Osteocyte (in vitro differentiated cells): Measurements from ENCODE around the gene TTLL1. TPM values are rescaled to one million over a fixed set of nuclear protein-coding genes. Genes with fewer than 3 reads are reported as not detected.

Source experiments
- DNase-seq: peaks from one replicate; pipeline ENCODE4 v3.0.0; 2021; ENCODE audit warnings: mixed read lengths; ENCODE audit not compliant: unreplicated experiment; ENCODE audit errors: extremely low spot score
- H3K27ac Mint-ChIP-seq: one replicate; pipeline ENCODE4 v1.8.0; 2021; ENCODE audit warnings: mild to moderate bottlenecking, mixed read lengths; ENCODE audit not compliant: unreplicated experiment
- H3K27me3 Mint-ChIP-seq: one replicate; pipeline ENCODE4 v1.8.0; 2021; ENCODE audit warnings: mixed read lengths; ENCODE audit not compliant: unreplicated experiment
- H3K36me3 Mint-ChIP-seq: one replicate; pipeline ENCODE4 v1.8.0; 2021; ENCODE audit warnings: mixed read lengths; ENCODE audit not compliant: unreplicated experiment
- H3K4me1 Mint-ChIP-seq: one replicate; pipeline ENCODE4 v1.8.0; 2021; ENCODE audit warnings: mixed read lengths; ENCODE audit not compliant: unreplicated experiment
- H3K4me3 Mint-ChIP-seq: one replicate; pipeline ENCODE4 v1.8.0; 2021; ENCODE audit warnings: mild to moderate bottlenecking, moderate library complexity, mixed read lengths; ENCODE audit not compliant: unreplicated experiment
- H3K9me3 Mint-ChIP-seq: one replicate; pipeline ENCODE4 v1.8.0; 2021; ENCODE audit warnings: mixed read lengths; ENCODE audit not compliant: unreplicated experiment
- total RNA-seq: library from RNA; stranded (reverse); gene quantifications from 2 replicates; pipeline ENCODE4 v1.2.1, GENCODE V29; 2021
- TF ChIP-seq, protein P1 (sequence below): fragments of 200-600 bp; sonication (generic); IDR thresholded peaks from 2 replicates; pipeline ENCODE4 v1.5.0; 2021; ENCODE audit warnings: antibody characterized with exemption, mild to moderate bottlenecking, moderate library complexity

TTLL1 gene
- total RNA-seq, 1 donor from 2014 or later: 16.5 TPM

DNA sequence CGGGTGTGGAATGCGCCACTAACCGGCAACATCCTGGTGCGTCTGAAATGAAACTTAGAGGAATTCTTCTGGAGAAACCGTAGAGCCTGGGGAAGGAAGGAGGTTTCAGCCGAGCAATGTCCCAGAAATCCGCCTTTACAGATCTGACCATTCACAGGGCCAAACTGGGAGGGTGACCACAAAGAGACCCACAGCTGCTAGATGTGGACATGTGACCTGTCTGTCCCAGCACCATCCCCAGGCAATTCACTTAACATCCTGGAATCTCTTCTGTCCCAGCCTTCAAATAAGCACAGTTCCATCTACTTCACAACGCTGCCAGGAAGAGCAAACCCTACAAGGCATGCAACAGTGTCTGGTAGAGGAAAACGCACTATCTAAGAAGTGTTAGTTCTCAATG is 44.2 kb upstream of the TTLL1 start:
- no peaks in the 10 kb centered on the region for H3K4me1 Mint-ChIP-seq
- TF ChIP-seq, protein P1, sequence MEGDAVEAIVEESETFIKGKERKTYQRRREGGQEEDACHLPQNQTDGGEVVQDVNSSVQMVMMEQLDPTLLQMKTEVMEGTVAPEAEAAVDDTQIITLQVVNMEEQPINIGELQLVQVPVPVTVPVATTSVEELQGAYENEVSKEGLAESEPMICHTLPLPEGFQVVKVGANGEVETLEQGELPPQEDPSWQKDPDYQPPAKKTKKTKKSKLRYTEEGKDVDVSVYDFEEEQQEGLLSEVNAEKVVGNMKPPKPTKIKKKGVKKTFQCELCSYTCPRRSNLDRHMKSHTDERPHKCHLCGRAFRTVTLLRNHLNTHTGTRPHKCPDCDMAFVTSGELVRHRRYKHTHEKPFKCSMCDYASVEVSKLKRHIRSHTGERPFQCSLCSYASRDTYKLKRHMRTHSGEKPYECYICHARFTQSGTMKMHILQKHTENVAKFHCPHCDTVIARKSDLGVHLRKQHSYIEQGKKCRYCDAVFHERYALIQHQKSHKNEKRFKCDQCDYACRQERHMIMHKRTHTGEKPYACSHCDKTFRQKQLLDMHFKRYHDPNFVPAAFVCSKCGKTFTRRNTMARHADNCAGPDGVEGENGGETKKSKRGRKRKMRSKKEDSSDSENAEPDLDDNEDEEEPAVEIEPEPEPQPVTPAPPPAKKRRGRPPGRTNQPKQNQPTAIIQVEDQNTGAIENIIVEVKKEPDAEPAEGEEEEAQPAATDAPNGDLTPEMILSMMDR: no peak
- H3K9me3 Mint-ChIP-seq: no peaks in the 10 kb centered on the region
- H3K4me3 Mint-ChIP-seq: no peak overlapping the region
- no peaks in the 10 kb centered on the region for H3K27me3 Mint-ChIP-seq
- no peak overlapping the region for H3K27ac Mint-ChIP-seq
- DNase-seq: no peak
- peaks cover 19% of the 10 kb centered on the region for H3K36me3 Mint-ChIP-seq

DNA sequence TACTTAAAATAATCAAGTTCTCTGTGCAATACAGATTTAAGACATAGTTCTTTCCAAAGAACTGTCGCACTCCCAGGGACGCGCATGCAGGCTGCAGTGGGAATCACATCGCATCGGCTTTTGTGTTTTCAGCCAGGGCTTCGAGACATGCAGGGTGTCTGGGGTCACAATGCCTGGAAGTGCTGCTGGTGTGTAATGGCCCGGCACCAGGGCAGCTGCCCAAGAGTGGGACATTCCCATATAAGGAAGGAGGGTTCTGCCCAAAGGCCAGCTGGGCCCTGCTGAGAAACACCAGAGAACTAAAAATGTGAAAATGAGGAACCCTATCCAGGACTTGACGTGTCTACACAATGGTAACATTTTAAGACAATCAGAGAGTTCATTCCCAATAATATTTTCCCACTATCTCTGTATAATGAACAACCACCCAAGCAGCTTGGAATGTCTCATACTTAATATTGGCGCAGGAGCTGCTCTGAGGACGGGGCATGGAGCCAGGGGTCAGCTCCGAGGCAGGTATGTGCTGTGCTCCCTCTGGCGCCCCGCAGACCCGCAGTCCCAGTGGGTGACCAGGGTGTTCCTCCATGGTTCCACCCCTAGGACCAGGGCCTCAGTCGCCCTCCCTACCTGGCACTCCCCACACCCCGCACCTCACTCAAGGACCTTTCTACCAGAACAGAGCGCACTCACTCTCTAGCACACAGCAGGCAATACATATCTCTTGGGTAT is 42.7 kb upstream of the TTLL1 start:
- H3K27me3 Mint-ChIP-seq: no peaks in the 10 kb centered on the region
- no peak overlapping the region for H3K4me3 Mint-ChIP-seq
- TF ChIP-seq, protein P1: no peak
- DNase-seq: no peak
- H3K9me3 Mint-ChIP-seq: no peaks in the 10 kb centered on the region
- peaks cover 7% of the 10 kb centered on the region for H3K4me1 Mint-ChIP-seq
- no peak overlapping the region for H3K27ac Mint-ChIP-seq
- peaks cover 10% of the 10 kb centered on the region for H3K36me3 Mint-ChIP-seq

- peaks cover 11% of the 10 kb centered on the region for H3K4me1 Mint-ChIP-seq
- no peaks in the 10 kb centered on the region for H3K27me3 Mint-ChIP-seq
- no peak overlapping the region for H3K4me3 Mint-ChIP-seq
- H3K27ac Mint-ChIP-seq: no peak overlapping the region
- TF ChIP-seq, protein P1: no peak
- no peaks in the 10 kb centered on the region for H3K9me3 Mint-ChIP-seq
- no peak for DNase-seq
- H3K36me3 Mint-ChIP-seq: peaks cover 5% of the 10 kb centered on the region
Measured at GRCh38 chr22:43129426-43130425, 40.5 kb upstream of the TTLL1 start.

GRCh38 chr22:43128928-43129424 is 39.8 kb upstream of the TTLL1 start:
- DNase-seq: no peak
- no peaks in the 10 kb centered on the region for H3K9me3 Mint-ChIP-seq
- H3K27me3 Mint-ChIP-seq: no peaks in the 10 kb centered on the region
- H3K4me3 Mint-ChIP-seq: no peak overlapping the region
- peaks cover 3% of the 10 kb centered on the region for H3K36me3 Mint-ChIP-seq
- peaks cover 11% of the 10 kb centered on the region for H3K4me1 Mint-ChIP-seq
- H3K27ac Mint-ChIP-seq: no peak overlapping the region
- TF ChIP-seq, protein P1: no peak

DNA sequence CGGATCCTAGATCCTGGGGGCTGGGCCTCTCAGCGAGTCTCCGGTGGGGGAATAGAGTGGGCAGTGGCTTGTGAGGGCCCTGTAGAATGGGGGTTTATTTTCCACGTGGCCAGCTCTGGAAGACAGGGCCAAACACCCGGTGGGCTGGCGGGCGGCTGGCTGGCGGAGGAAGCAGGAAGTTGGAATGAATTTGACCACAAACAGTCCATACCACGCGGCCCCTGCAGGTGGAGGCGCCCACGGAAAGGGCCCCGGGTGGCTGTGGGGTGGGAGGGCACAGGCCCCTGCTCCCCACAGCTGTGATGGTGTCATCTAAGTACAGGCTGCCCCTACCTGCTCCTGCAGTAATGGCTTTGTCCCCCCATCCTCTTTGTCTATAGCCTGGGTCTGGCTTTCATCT is 38.9 kb upstream of the TTLL1 start:
- no peak overlapping the region for H3K27ac Mint-ChIP-seq
- no peak overlapping the region for H3K4me3 Mint-ChIP-seq
- no peak for DNase-seq
- peaks cover 1% of the 10 kb centered on the region for H3K36me3 Mint-ChIP-seq
- H3K4me1 Mint-ChIP-seq: peaks cover 11% of the 10 kb centered on the region
- no peaks in the 10 kb centered on the region for H3K9me3 Mint-ChIP-seq
- TF ChIP-seq, protein P1: no peak
- H3K27me3 Mint-ChIP-seq: no peaks in the 10 kb centered on the region
